ENCODE results near the gene PGBD5. TPM values are rescaled to one million over a fixed set of nuclear protein-coding genes. Genes with fewer than 3 reads are reported as not detected.

PGBD5 gene
- 8.1 TPM in 2 replicates for polyA plus RNA-seq

GRCh38 chr1:230426246-230427093 is at the start of gene PGBD5:
Gene PGBD5, minus strand, starts transcription at chr1:230426332. Its CDS starts 404 bp downstream, at chr1:230425928.

Other genes starting within 250 kb of the PGBD5 start
- gene COG2, start 216.1 kb upstream of the PGBD5 start, polyA plus RNA-seq, result 14.4 and 17.8 TPM in 2 replicates

Measured in Purkinje cell (primary cell).